GM12878 (cell line): ENCODE results near the gene CACNA1H. TPM values are rescaled to one million over a fixed set of nuclear protein-coding genes. Genes with fewer than 3 reads are reported as not detected.

Source experiments
- ATAC-seq: fragments of 200-7000 bp; cut with Tn5 transposase; 3 replicates; pipeline ENCODE4 v1.9.1; 2020; ENCODE audit warnings: mild to moderate bottlenecking, moderate library complexity
- BruUV-seq: library from RNA; stranded (reverse); fragments of 400-500 nt; replicated peaks from 2 replicates; lab custom pipeline; 2021; lab: Mats Ljungman, UMichigan
- CTCF ChIA-PET: fragments of 300-600 bp; sonication (Branson Sonifier 250); formaldehyde crosslinking; extraction: SDS; loops from one replicate; lab custom pipeline; 2021; ENCODE audit warnings: inconsistent platforms; lab: Yijun Ruan, JAX
- POLR2A ChIA-PET: fragments of 350-600 bp; formaldehyde crosslinking; extraction: SDS; loops from one replicate; lab custom pipeline; 2021; ENCODE audit warnings: inconsistent platforms; lab: Charles Lee
- RAD21 ChIA-PET: fragments of 300-600 bp; sonication (Branson Sonifier 250); formaldehyde crosslinking; loops from one replicate; lab custom pipeline; 2023; ENCODE audit warnings: antibody characterized with exemption; ENCODE audit not compliant: unreplicated experiment; lab: Charles Lee
- SMC1A ChIA-PET: fragments of 300-600 bp; sonication (Branson Sonifier 250); formaldehyde crosslinking; loops from one replicate; lab custom pipeline; 2023; ENCODE audit not compliant: unreplicated experiment, uncharacterized antibody; lab: Charles Lee
- DNase-seq: peaks from one replicate; pipeline ENCODE4 v3.0.0-alpha.2; 2011; ENCODE audit warnings: low read depth, low spot score
- FAIRE-seq: peaks from 3 replicates; lab custom pipeline; 2011; peaks lifted over from hg19 to GRCh38; lab: Jason Lieb, UNC
- H2AFZ ChIP-seq: 2 replicates; pipeline ENCODE4 v1.6.0; 2011; ENCODE audit warnings: low read depth, low read length, control low read depth; ENCODE audit not compliant: control insufficient read depth
- H3K27ac ChIP-seq: 2 replicates; pipeline ENCODE4 v1.5.1; 2011; ENCODE audit warnings: control low read depth; ENCODE audit not compliant: control insufficient read depth, insufficient read depth
- H3K27me3 ChIP-seq, 2 experiments: replicated peaks in 1 of 2; 2 replicates each; pipeline versions ENCODE4 v1.6.0 to v1.6.1; 2011; ENCODE audit warnings: low read length in 1 of 2; ENCODE audit not compliant: control insufficient read depth in 2 of 2, insufficient read depth in 2 of 2
- H3K36me3 ChIP-seq, 2 experiments: 2 replicates each; pipeline ENCODE4 v1.5.1; 2011; ENCODE audit warnings: low read length in 1 of 2; ENCODE audit not compliant: control insufficient read depth in 2 of 2, insufficient read depth in 2 of 2
- H3K4me1 ChIP-seq: 2 replicates; pipeline ENCODE4 v1.6.1; 2011; ENCODE audit warnings: mild to moderate bottlenecking, low read length, moderate library complexity, mixed read lengths; ENCODE audit not compliant: control insufficient read depth, insufficient read depth
- H3K4me2 ChIP-seq: 2 replicates; pipeline ENCODE4 v1.6.0; 2011; ENCODE audit warnings: control low read depth; ENCODE audit not compliant: control insufficient read depth, insufficient read depth
- H3K4me3 ChIP-seq: fragments of 200-600 bp; sonication (generic); 2 replicates; pipeline ENCODE4 v1.5.1; 2016
- H3K79me2 ChIP-seq: 2 replicates; pipeline ENCODE4 v1.6.0; 2011; ENCODE audit warnings: low read length; ENCODE audit not compliant: control insufficient read depth, insufficient read depth
- H3K9ac ChIP-seq: 2 replicates; pipeline ENCODE4 v1.8.0; 2011; ENCODE audit warnings: low read length, control low read depth, mixed read lengths; ENCODE audit not compliant: control insufficient read depth, insufficient read depth
- H3K9me3 ChIP-seq: replicated peaks from 3 replicates; pipeline ENCODE4 v1.5.1; 2011; ENCODE audit warnings: mild to moderate bottlenecking, low read length; ENCODE audit not compliant: control insufficient read depth, insufficient read depth
- H4K20me1 ChIP-seq: 2 replicates; pipeline ENCODE4 v1.6.0; 2011; ENCODE audit not compliant: control insufficient read depth, insufficient read depth
- BACH1 ChIP-seq: fragments of 450-650 bp; IDR thresholded peaks from 2 replicates; pipeline ENCODE4 v1.6.1; 2017; ENCODE audit warnings: mild to moderate bottlenecking, borderline replicate concordance
- BCL11A ChIP-seq: IDR thresholded peaks from 2 replicates; pipeline ENCODE4 v1.6.1; 2011; ENCODE audit warnings: low read depth, low read length
- BRCA1 ChIP-seq: IDR thresholded peaks from 2 replicates; pipeline ENCODE4 v1.6.1; 2011; ENCODE audit warnings: low read depth, low read length, improper control_type of control experiment
- CBFB ChIP-seq: IDR thresholded peaks from 2 replicates; pipeline ENCODE4 v1.6.1; 2016; ENCODE audit warnings: antibody characterized with exemption, low read depth
- CBX5 ChIP-seq: sonication (generic); IDR thresholded peaks from 2 replicates; pipeline ENCODE4 v1.6.1; 2016; ENCODE audit warnings: low read depth, moderate library complexity, mild to moderate bottlenecking, inconsistent platforms
- ESRRA ChIP-seq: IDR thresholded peaks from 2 replicates; pipeline ENCODE4 v1.6.1; 2012; ENCODE audit warnings: mild to moderate bottlenecking, low read length, improper control_type of control experiment
- ETV6 ChIP-seq, 2 experiments: fragments of 450-650 bp in 1 of 2; IDR thresholded peaks in 1 of 2; conservative IDR thresholded peaks in 1 of 2; 2 replicates each; pipeline ENCODE4 v1.6.1; 2014; ENCODE audit warnings: antibody characterized with exemption in 1 of 2, borderline replicate concordance in 1 of 2, low read depth in 1 of 2, mild to moderate bottlenecking in 1 of 2, moderate library complexity in 1 of 2
- EZH2 ChIP-seq: IDR thresholded peaks from 2 replicates; pipeline ENCODE4 v1.6.1; 2012; ENCODE audit warnings: low read depth, mild to moderate bottlenecking, control low read depth, inconsistent platforms, low read length, borderline replicate concordance; ENCODE audit not compliant: control insufficient read depth
- FOXK2 ChIP-seq: fragments of 450-650 bp; IDR thresholded peaks from 2 replicates; pipeline ENCODE4 v1.6.1; 2017; ENCODE audit warnings: mild to moderate bottlenecking, moderate library complexity
- HCFC1 ChIP-seq: fragments of 150-350 bp; IDR thresholded peaks from 2 replicates; pipeline ENCODE4 v1.6.1; 2014; ENCODE audit warnings: low read length
- MTA3 ChIP-seq: IDR thresholded peaks from 2 replicates; pipeline ENCODE4 v1.6.1; 2012; ENCODE audit warnings: low read length, inconsistent platforms, borderline replicate concordance
- NBN ChIP-seq: fragments of 450-650 bp; IDR thresholded peaks from 2 replicates; pipeline ENCODE4 v1.6.1; 2016
- POLR2AphosphoS2 ChIP-seq: IDR thresholded peaks from 2 replicates; pipeline ENCODE4 v1.6.1; 2011; ENCODE audit warnings: low read depth, mild to moderate bottlenecking, low read length, improper control_type of control experiment, moderate library complexity
- PRDM15 ChIP-seq: fragments of 450-650 bp; formaldehyde crosslinking; IDR thresholded peaks from 2 replicates; pipeline ENCODE4 v1.4.0; 2020; ENCODE audit warnings: mild to moderate bottlenecking, moderate library complexity
- STAT3 ChIP-seq: IDR thresholded peaks from 2 replicates; pipeline ENCODE4 v1.6.1; 2011; ENCODE audit warnings: low read depth, low read length, improper control_type of control experiment
- TAF1 ChIP-seq: IDR thresholded peaks from 2 replicates; pipeline ENCODE4 v1.6.1; 2011; ENCODE audit warnings: mild to moderate bottlenecking, low read depth, low read length, borderline replicate concordance
- ZBTB11 ChIP-seq: fragments of 450-650 bp; formaldehyde crosslinking; IDR thresholded peaks from 2 replicates; pipeline ENCODE4 v1.5.0; 2022; ENCODE audit warnings: mild to moderate bottlenecking, missing genetic modification characterization
- ZNF274 ChIP-seq: IDR thresholded peaks from one replicate; pipeline ENCODE4 v1.8.0; 2011; ENCODE audit not compliant: insufficient read length, insufficient read depth
- WGBS: methylation state at CpG from one replicate; pipeline ENCODE4 v1.1.6; 2016; ENCODE audit warnings: low lambda C conversion rate; ENCODE audit not compliant: insufficient replicate concordance, insufficient coverage; ENCODE audit errors: missing lambda C conversion rate; 5-methylcytosine and 5-hydroxymethylcytosine counted together
- in situ Hi-C: fragments of 300-500 bp; cut with MboI; formaldehyde crosslinking; loops from 9 replicates; pipeline ENCODE4 v1.14.3; 2018; ENCODE audit warnings: mixed read lengths
- intact Hi-C: fragments of 100-400 bp; cut with micrococcal nuclease; formaldehyde crosslinking; loops from one replicate; pipeline ENCODE4 v1.14.2; 2022; ENCODE audit not compliant: unreplicated experiment
- polyA plus RNA-seq, 11 experiments: library from polyadenylated mRNA; depleted of rRNA in 4 of 11; unstranded in 6 of 11; stranded (reverse) in 5 of 11; fragments of >200 nt; fragmentation: Nextera tagmentation in 4 of 11; fragmentation: Illumina TruSeq in 1 of 11; extraction: Ambion mirVana in 4 of 11; extraction: Trizol in 1 of 11; gene quantifications; 1 replicate in 1 of 11; 2 replicates in 10 of 11; pipeline versions ENCODE4 v1.2.1 to v1.2.3, GENCODE V29; 2011 to 2016; ENCODE audit warnings: inconsistent platforms in 2 of 11, missing spikeins in 2 of 11, low read depth in 1 of 11
- total RNA-seq, 4 experiments: library from RNA; depleted of rRNA in 3 of 4; stranded (reverse); fragments of >200 nt in 3 of 4; fragmentation: Illumina TruSeq in 1 of 4; extraction: Trizol in 1 of 4; gene quantifications; 2 replicates each; pipeline versions ENCODE4 v1.2.1 to v1.2.3, GENCODE V29; 2013 to 2021

The CACNA1H gene
- total and polyA plus RNA-seq, 10 of the 15 experiments (the other 5 are each of a cell fraction or from before 2014, with no cell fraction given) = 0.03 to 0.54 TPM; not detected in 8

GRCh38 chr16:1218061-1218929 is 65.4 kb downstream of the CACNA1H start:
- H3K9me3 ChIP-seq = no peaks in the 10 kb centered on the region
- no peak overlapping the region for H3K4me2 ChIP-seq
- ChIA-PET POLR2A (no interaction called here), RAD21 (no interaction called here), SMC1A (no interaction called here), CTCF (interaction anchor here (0.6 kb wide), 1 partner anchor 145 kb away, joined by 3 read pairs; no protein-coding TSS in a partner anchor)
- no peaks in the 10 kb centered on the region for H3K79me2 ChIP-seq
- no peaks in the 10 kb centered on the region for H4K20me1 ChIP-seq
- H3K4me3 ChIP-seq = no peak overlapping the region
- H3K36me3 ChIP-seq = no peaks in the 10 kb centered on the region
- H3K4me1 ChIP-seq = no peaks in the 10 kb centered on the region
- FAIRE-seq (no peak), DNase-seq (no peak), ATAC-seq (no peak)
- no peaks in the 10 kb centered on the region; a peak in 1 of 4 replicates for H3K27me3 ChIP-seq
- intact Hi-C loops (no loop called here), in situ Hi-C loops (no loop called here)
- no peak overlapping the region for H3K27ac ChIP-seq
- WGBS = 64% methylated on average over 40 of the region's 49 CpGs
- no TSS peak for BruUV-seq
- no peak overlapping the region for H2AFZ ChIP-seq
- no peak overlapping the region for H3K9ac ChIP-seq
- TF ChIP-seq STAT3 (no peak), ZBTB11 (no peak), POLR2AphosphoS2 (no peak), ESRRA (no peak), ETV6 (conservative IDR thresholded peaks at IDR 0.05 in 1 of 2, IDR thresholded peaks at IDR 0.05 in 1 of 2; ENCODE audit: borderline replicate concordance in 1 of 2, low read depth in 1 of 2) (no peak), FOXK2 (no peak), NBN (no peak), TAF1 (no peak), ZNF274 (no peak), HCFC1 (no peak), EZH2 (no peak), BACH1 (no peak), MTA3 (no peak), CBX5 (no peak), PRDM15 (no peak), BRCA1 (no peak), BCL11A (no peak), CBFB (no peak)
